Measurements from ENCODE around the gene POLR3B. TPM values are rescaled to one million over a fixed set of nuclear protein-coding genes. Genes with fewer than 3 reads are reported as not detected.
A peak's percentile ranks its signal among the peaks of the same experiment; 100 is the strongest.

The POLR3B gene
- total and polyA plus RNA-seq, 9 of the 15 experiments (the other 6 are each of a cell fraction or from before 2014, with no cell fraction given): 7.6 to 17.9 (median 14.4) TPM

DNA sequence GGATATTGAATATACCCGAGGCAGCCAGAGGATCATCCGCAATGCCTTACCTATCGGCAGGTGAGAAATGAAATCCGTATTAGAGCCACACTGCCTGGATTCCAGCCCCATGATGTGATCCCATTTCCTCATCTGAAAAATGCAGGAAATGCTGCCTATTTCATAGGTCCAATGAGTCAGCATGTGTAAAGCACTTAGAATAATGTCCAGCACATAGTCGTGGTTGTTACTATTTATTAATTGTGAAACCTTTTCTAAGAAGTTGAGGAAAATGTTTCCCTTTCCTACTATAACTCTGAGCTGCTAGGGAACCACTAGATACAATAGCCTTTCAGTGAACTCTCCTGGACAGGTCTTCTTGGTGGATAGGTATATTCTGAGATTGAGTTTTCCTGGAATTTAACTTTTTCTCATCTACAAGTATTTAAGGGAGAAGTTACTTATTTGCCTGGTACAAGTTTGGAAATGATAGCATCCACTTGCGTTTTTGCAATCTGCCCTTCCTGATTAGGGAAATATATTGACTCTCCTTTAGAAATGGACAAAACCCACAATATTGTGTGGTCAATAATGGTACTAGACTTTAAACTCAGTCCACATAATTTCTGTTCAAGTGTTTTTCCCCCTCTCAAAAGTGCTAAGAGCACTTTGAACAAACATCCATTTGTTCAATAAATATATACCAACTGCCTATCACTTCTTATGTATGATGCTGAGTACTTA lies 12.2 kb downstream of the POLR3B start:
- CTCF ChIA-PET (ENCODE audit: low intra/inter-chr PET ratio): no interaction called here
- intact Hi-C loops (cut with micrococcal nuclease): no loop called here
- FAIRE-seq (no peak), ATAC-seq (no peak), DNase-seq (ENCODE audit: extremely low read depth in 1 of 4, low spot score in 3 of 4) (no peak)
- no TSS peak for BruUV-seq (replicated peaks)
- no peaks in the 10 kb centered on the region for H3K9me1 ChIP-seq (ENCODE audit: control insufficient read depth, insufficient read depth, low read length)
- H3K4me2 ChIP-seq (ENCODE audit: insufficient read depth, low read length): no peak overlapping the region
- H3K9ac ChIP-seq (ENCODE audit: insufficient read depth in 1 of 2, low read depth in 2 of 2, low read length in 2 of 2): no peak overlapping the region
- H3K36me3 ChIP-seq (ENCODE audit: control insufficient read depth, insufficient read depth, low read length): peaks cover 47% of the 10 kb centered on the region; the same call in 2 of the 3 replicates
- POLR2A ChIA-PET: interaction anchor here (0.7 kb wide), 1 partner anchor 756 kb away, joined by 3 read pairs; no protein-coding TSS in a partner anchor
- no peak overlapping the region for H3K27ac ChIP-seq (ENCODE audit: extremely low read depth, low read depth, low read length)
- H3K27me3 ChIP-seq (ENCODE audit: control insufficient read depth in 2 of 2, insufficient read depth in 2 of 2, low read length in 2 of 2): no peaks in the 10 kb centered on the region
- WGBS (ENCODE audit: insufficient coverage, low coverage, missing lambda C conversion rate): 74% methylated on average over 6 of the region's 6 CpGs
- no peak overlapping the region for H3K4me3 ChIP-seq
- in situ Hi-C loops (cut with MboI): no loop called here
- H3K79me2 ChIP-seq (ENCODE audit: control insufficient read depth, insufficient read depth, low read length): no peaks in the 10 kb centered on the region
- H3K9me3 ChIP-seq (replicated peaks; ENCODE audit: control insufficient read depth, insufficient read depth, low read depth, low read length): no peaks in the 10 kb centered on the region
- TF ChIP-seq SRSF3 (IDR thresholded peaks at IDR 0.05; ENCODE audit: insufficient read depth, low read length) (no peak), ARID2 (IDR thresholded peaks at IDR 0.05) (no peak), COPS2 (conservative IDR thresholded peaks at IDR 0.05) (no peak), ZNF311 (CRISPR knock-in tag; IDR thresholded peaks at IDR 0.05) (no peak), STAT6 (CRISPR knock-in tag; IDR thresholded peaks at IDR 0.05) (no peak), MTA3 (IDR thresholded peaks at IDR 0.05; ENCODE audit: borderline replicate concordance) (no peak), SMARCE1 (IDR thresholded peaks at IDR 0.05) (no peak), ZNF57 (CRISPR knock-in tag; IDR thresholded peaks at IDR 0.05) (no peak), POLR3G (IDR thresholded peaks at IDR 0.05; ENCODE audit: extremely low read depth, insufficient read length, insufficient replicate concordance) (no peak), SRF (CRISPR knock-in tag; IDR thresholded peaks at IDR 0.05) (no peak), ZBTB2 (IDR thresholded peaks at IDR 0.05) (no peak), TSC22D4 (tag; IDR thresholded peaks at IDR 0.05) (no peak), MAFK (IDR thresholded peaks at IDR 0.05; ENCODE audit: low read length) (no peak), ZNF133 (CRISPR knock-in tag; IDR thresholded peaks at IDR 0.05) (no peak), MAFG (tag; conservative IDR thresholded peaks at IDR 0.05) (0 out of 2 replicates have a peak, but pooled peaks have one; percentile 6), NFE2 (IDR thresholded peaks at IDR 0.05; ENCODE audit: low read depth) (0 out of 2 replicates have a peak, but pooled peaks have one; percentile 24)
- H3K4me1 ChIP-seq (replicated peaks in 1 of 2; ENCODE audit: control insufficient read depth in 2 of 2, insufficient read depth in 2 of 2, low read length in 2 of 2): no peaks in the 10 kb centered on the region
- no peak overlapping the region for H2AFZ ChIP-seq (ENCODE audit: low read depth, low read length)
- no peaks in the 10 kb centered on the region for H4K20me1 ChIP-seq (replicated peaks; ENCODE audit: control insufficient read depth, insufficient read depth, low read length)

Data from K562 (cell line).